Upper lobe of left lung (tissue), 6 donors: ENCODE results near the gene DUSP19. TPM values are rescaled to one million over a fixed set of nuclear protein-coding genes. Genes with fewer than 3 reads are reported as not detected.

Experiments
- ATAC-seq, 2 donors: fragments of 200-7000 bp; cut with Tn5 transposase; one replicate each; pipeline ENCODE4 v1.9.1; 2022; ENCODE audit warnings: mild to moderate bottlenecking in 2 of 2, moderate library complexity in 2 of 2; ENCODE audit not compliant: low FRiP score in 2 of 2
- DNase-seq, 2 donors: peaks; one replicate each; pipeline ENCODE4 v3.0.0-alpha.2; 2019 to 2020
- H3K27ac ChIP-seq, 4 donors: fragments of 200-600 bp; sonication (generic); one replicate each; pipeline ENCODE4 v1.5.1; 2016 to 2019
- H3K27me3 ChIP-seq, 4 donors: fragments of 200-600 bp; sonication (generic); one replicate each; pipeline ENCODE4 v1.5.1; 2017 to 2019
- H3K36me3 ChIP-seq, 4 donors: fragments of 200-600 bp; sonication (generic); one replicate each; pipeline ENCODE4 v1.5.1; 2016 to 2019
- H3K4me1 ChIP-seq, 4 donors: fragments of 200-600 bp; sonication (generic); one replicate each; pipeline ENCODE4 v1.5.1; 2018 to 2019
- H3K4me3 ChIP-seq, 4 donors: fragments of 200-600 bp; sonication (generic); one replicate each; pipeline ENCODE4 v1.5.1; 2017 to 2019; ENCODE audit warnings: mild to moderate bottlenecking in 2 of 4, moderate library complexity in 1 of 4
- H3K9me3 ChIP-seq, 4 donors: fragments of 200-600 bp; sonication (generic); one replicate each; pipeline ENCODE4 v1.5.1; 2018 to 2019
- CTCF ChIP-seq, 6 experiments: fragments of 450-650 bp in 4 of 6; fragments of 200-600 bp in 2 of 6; sonication (generic) in 2 of 6; IDR thresholded peaks; one replicate each; pipeline ENCODE4 v1.5.1; 2016 to 2019; ENCODE audit warnings: antibody characterized with exemption in 6 of 6
- EP300 ChIP-seq, 4 donors: sonication (generic); formaldehyde crosslinking; IDR thresholded peaks; one replicate each; pipeline ENCODE4 v1.5.1; 2017; ENCODE audit warnings: antibody characterized with exemption in 4 of 4, control low read depth in 2 of 4
- POLR2A ChIP-seq, 4 donors: fragments of 450-650 bp; IDR thresholded peaks; one replicate each; pipeline ENCODE4 v1.5.1; 2016 to 2017; ENCODE audit warnings: antibody characterized with exemption in 4 of 4, mild to moderate bottlenecking in 2 of 4
- POLR2AphosphoS5 ChIP-seq, 2 donors: sonication (generic); formaldehyde crosslinking; IDR thresholded peaks; one replicate each; pipeline ENCODE4 v1.5.1; 2017; ENCODE audit warnings: antibody characterized with exemption in 2 of 2
- WGBS, 2 donors: methylation state at CpG; one replicate each; pipeline ENCODE4 v1.1.5; 2017 to 2018; 5-methylcytosine and 5-hydroxymethylcytosine counted together
- total RNA-seq, 6 donors: library from RNA; depleted of rRNA in 4 of 6; stranded (reverse); fragments of >200 nt in 4 of 6; gene quantifications; one replicate each; pipeline versions ENCODE4 v1.1.0 to v1.2.1, GENCODE V29; 2016 to 2021
- donor health status: DM: no; HTN: no; CAD: no; lungs with moderate emphysema.
- donor health status: DM: no; HTN: yes; CAD: no; lungs with severe emphysema.

DUSP19 gene
- total RNA-seq, 6 donors from 2014 or later, result 1.00 to 3.5 (median 1.5) TPM

GRCh38 chr2:183091318-183091953 is 12.9 kb downstream of the DUSP19 start:
- ATAC-seq, result no peak
- Histone ChIP-seq H3K27me3 (no peaks in the 10 kb centered on the region), H3K4me1 (no peaks in the 10 kb centered on the region), H3K36me3 (no peaks in the 10 kb centered on the region), H3K27ac (no peak overlapping the region), H3K4me3 (no peak overlapping the region), H3K9me3 (no peaks in the 10 kb centered on the region)
- DNase-seq, result no peak
- TF ChIP-seq EP300 (IDR thresholded peaks at IDR 0.05), result no peak
- TF ChIP-seq POLR2AphosphoS5 (IDR thresholded peaks at IDR 0.05), result no peak
- TF ChIP-seq CTCF (IDR thresholded peaks at IDR 0.05), result no peak
- TF ChIP-seq POLR2A (IDR thresholded peaks at IDR 0.05), result no peak
- WGBS, 2 donors, result 88 to 90% methylated on average over 7 of the region's 7 CpGs

- no peak overlapping the region for H3K27ac ChIP-seq
- H3K4me1 ChIP-seq, result no peaks in the 10 kb centered on the region
- no peak for DNase-seq
- TF ChIP-seq POLR2AphosphoS5 (IDR thresholded peaks at IDR 0.05), result no peak
- no peaks in the 10 kb centered on the region for H3K36me3 ChIP-seq
- no peaks in the 10 kb centered on the region for H3K9me3 ChIP-seq
- ATAC-seq, result no peak
- WGBS, 2 donors, result 87 to 96% methylated on average over 2 of the region's 2 CpGs
- no peak overlapping the region for H3K4me3 ChIP-seq
- H3K27me3 ChIP-seq, result no peaks in the 10 kb centered on the region
Measured at GRCh38 chr2:183091954-183092345, 13.4 kb downstream of the DUSP19 start.

GRCh38 chr2:183093857-183094657 is 15.5 kb downstream of the DUSP19 start:
- no peak overlapping the region for H3K27ac ChIP-seq
- H3K4me3 ChIP-seq, result no peak overlapping the region
- no peaks in the 10 kb centered on the region for H3K9me3 ChIP-seq
- no peaks in the 10 kb centered on the region for H3K27me3 ChIP-seq
- no peak for DNase-seq
- H3K36me3 ChIP-seq, result no peaks in the 10 kb centered on the region
- 59 to 69% methylated on average over 2 of the region's 2 CpGs for WGBS, 2 donors
- no peaks in the 10 kb centered on the region for H3K4me1 ChIP-seq
- ATAC-seq, result no peak
- TF ChIP-seq CTCF (IDR thresholded peaks at IDR 0.05), result no peak
- no peak for TF ChIP-seq POLR2A (IDR thresholded peaks at IDR 0.05)
- TF ChIP-seq EP300 (IDR thresholded peaks at IDR 0.05), result no peak
- TF ChIP-seq POLR2AphosphoS5 (IDR thresholded peaks at IDR 0.05), result no peak

GRCh38 chr2:183105402-183106134 is 27.0 kb downstream of the DUSP19 start:
- Histone ChIP-seq H3K27me3 (no peaks in the 10 kb centered on the region), H3K36me3 (no peaks in the 10 kb centered on the region), H3K4me3 (no peak overlapping the region), H3K27ac (no peak overlapping the region), H3K4me1 (no peaks in the 10 kb centered on the region), H3K9me3 (no peaks in the 10 kb centered on the region)
- TF ChIP-seq EP300 (IDR thresholded peaks at IDR 0.05), result no peak
- no peak for TF ChIP-seq CTCF (IDR thresholded peaks at IDR 0.05)
- no peak for TF ChIP-seq POLR2A (IDR thresholded peaks at IDR 0.05)
- TF ChIP-seq POLR2AphosphoS5 (IDR thresholded peaks at IDR 0.05), result no peak
- no peak for ATAC-seq
- 60 to 68% methylated on average over 3 to 4 of the region's 4 CpGs for WGBS, 2 donors
- no peak for DNase-seq

- H3K27ac ChIP-seq, result no peak overlapping the region
- ATAC-seq (no peak), DNase-seq (no peak)
- no peak overlapping the region for H3K4me3 ChIP-seq
- no peaks in the 10 kb centered on the region for H3K36me3 ChIP-seq
- 87 to 95% methylated on average over 3 of the region's 3 CpGs for whole genome bisulfite sequencing, 2 donors
- H3K9me3 ChIP-seq, result no peaks in the 10 kb centered on the region
- no peaks in the 10 kb centered on the region for H3K27me3 ChIP-seq
- H3K4me1 ChIP-seq, result no peaks in the 10 kb centered on the region
- TF ChIP-seq POLR2A (IDR thresholded peaks at IDR 0.05) (no peak), EP300 (IDR thresholded peaks at IDR 0.05) (no peak), POLR2AphosphoS5 (IDR thresholded peaks at IDR 0.05) (no peak), CTCF (IDR thresholded peaks at IDR 0.05) (no peak)
Measured at GRCh38 chr2:183112577-183112976, 34.0 kb downstream of the DUSP19 start.
